H1 (cell line): ENCODE measurements around the gene RAB40C. TPM values are rescaled to one million over a fixed set of nuclear protein-coding genes. Genes with fewer than 3 reads are reported as not detected.

Experiments
- CTCF ChIA-PET: fragments of 300-600 bp; sonication (Branson Sonifier 250); formaldehyde crosslinking; loops from one replicate; lab custom pipeline; 2021; ENCODE audit not compliant: partially characterized antibody; lab: Charles Lee
- POLR2A ChIA-PET: fragments of 300-600 bp; sonication (Branson Sonifier 250); formaldehyde crosslinking; loops from one replicate; lab custom pipeline; 2021; ENCODE audit warnings: inconsistent platforms; ENCODE audit not compliant: partially characterized antibody; lab: Charles Lee
- DNase-seq, 2 experiments: peaks; one replicate each; pipeline versions ENCODE4 v3.0.0 to v3.0.0-alpha.2; 2010 to 2022; ENCODE audit warnings: low spot score in 2 of 2, low read depth in 1 of 2, mixed read lengths in 1 of 2
- FAIRE-seq: peaks from 2 replicates; lab custom pipeline; 2011; peaks lifted over from hg19 to GRCh38; lab: Jason Lieb, UNC
- H2AFZ ChIP-seq: 2 replicates; pipeline ENCODE4 v1.8.1; 2012; ENCODE audit warnings: low read length, inconsistent platforms
- H2AK5ac ChIP-seq: 2 replicates; pipeline ENCODE4 v1.6.1; 2013; ENCODE audit warnings: low read depth, low read length
- H2BK120ac ChIP-seq: replicated peaks from 2 replicates; pipeline ENCODE3; 2013; ENCODE audit warnings: low read depth, low read length, inconsistent platforms
- H2BK12ac ChIP-seq: 2 replicates; pipeline ENCODE4 v1.6.1; 2013; ENCODE audit warnings: low read depth, low read length
- H2BK15ac ChIP-seq: 2 replicates; pipeline ENCODE4 v1.6.1; 2013; ENCODE audit warnings: low read length
- H2BK20ac ChIP-seq: 2 replicates; pipeline ENCODE4 v1.6.1; 2013; ENCODE audit warnings: low read length
- H2BK5ac ChIP-seq: 2 replicates; pipeline ENCODE4 v1.6.1; 2013; ENCODE audit warnings: low read depth, low read length
- H3K14ac ChIP-seq: 2 replicates; pipeline ENCODE4 v1.6.1; 2013; ENCODE audit warnings: inconsistent platforms; ENCODE audit not compliant: insufficient read length
- H3K18ac ChIP-seq: 2 replicates; pipeline ENCODE4 v1.6.1; 2013; ENCODE audit warnings: low read length; ENCODE audit errors: extremely low read depth
- H3K23ac ChIP-seq: 2 replicates; pipeline ENCODE4 v1.6.1; 2013; ENCODE audit warnings: inconsistent platforms; ENCODE audit not compliant: insufficient read length
- H3K23me2 ChIP-seq: 2 replicates; pipeline ENCODE4 v1.6.1; 2013; ENCODE audit warnings: low read depth, low read length
- H3K27ac ChIP-seq: 2 replicates; pipeline ENCODE4 v1.6.1; 2011; ENCODE audit warnings: low read depth, low read length, inconsistent platforms
- H3K27me3 ChIP-seq, 4 experiments: replicated peaks in 1 of 4; 1 replicate in 1 of 4; 2 replicates in 3 of 4; pipeline versions ENCODE4 v1.6.1 to v1.8.1; 2011 to 2013; ENCODE audit warnings: low read length in 3 of 4, mild to moderate bottlenecking in 3 of 4, inconsistent platforms in 2 of 4, mixed read lengths in 2 of 4, moderate library complexity in 1 of 4; ENCODE audit not compliant: control insufficient read depth in 3 of 4, insufficient read depth in 3 of 4; ENCODE audit errors: extremely low read depth in 1 of 4
- H3K36me3 ChIP-seq, 4 experiments: 2 replicates each; pipeline versions ENCODE4 v1.6.1 to v1.8.1; 2011 to 2013; ENCODE audit warnings: mild to moderate bottlenecking in 4 of 4, low read length in 3 of 4, moderate library complexity in 2 of 4, control low read depth in 1 of 4, inconsistent platforms in 1 of 4; ENCODE audit not compliant: insufficient read depth in 4 of 4, control insufficient read depth in 2 of 4
- H3K4ac ChIP-seq: replicated peaks from 2 replicates; pipeline ENCODE3; 2013; ENCODE audit warnings: low read length, low read depth, mixed read lengths, inconsistent platforms; ENCODE audit not compliant: insufficient read length
- H3K4me1 ChIP-seq, 4 experiments: replicated peaks in 1 of 4; 1 replicate in 1 of 4; 2 replicates in 3 of 4; pipeline versions ENCODE4 v1.6.1 to v1.8.1; 2011 to 2013; ENCODE audit warnings: low read length in 3 of 4, inconsistent platforms in 2 of 4, mixed read lengths in 1 of 4; ENCODE audit not compliant: insufficient read depth in 4 of 4, control insufficient read depth in 3 of 4
- H3K4me2 ChIP-seq, 2 experiments: 2 replicates each; pipeline versions ENCODE4 v1.6.1 to v1.8.1; 2011 to 2013; ENCODE audit warnings: low read depth in 2 of 2, low read length in 2 of 2, control low read depth in 1 of 2, inconsistent platforms in 1 of 2, mild to moderate bottlenecking in 1 of 2; ENCODE audit not compliant: insufficient read depth in 1 of 2
- H3K4me3 ChIP-seq, 4 experiments: fragments of 200-600, 300-600 bp in 1 of 4; sonication (generic), shearing (Covaris generic), sonication (Bioruptor Twin) in 1 of 4; 2 replicates each; pipeline versions ENCODE4 v1.5.1 to v1.8.1; 2011 to 2016; ENCODE audit warnings: low read length in 4 of 4, low read depth in 3 of 4, control low read depth in 2 of 4, inconsistent platforms in 2 of 4, mild to moderate bottlenecking in 2 of 4, mixed read lengths in 1 of 4, moderate library complexity in 1 of 4; ENCODE audit not compliant: insufficient read depth in 2 of 4; ENCODE audit errors: extremely low read depth in 1 of 4
- H3K56ac ChIP-seq: replicated peaks from 2 replicates; pipeline ENCODE3; 2013; ENCODE audit warnings: low read depth, mild to moderate bottlenecking, mixed read lengths, low read length, inconsistent platforms; ENCODE audit not compliant: insufficient read length
- H3K79me1 ChIP-seq: 2 replicates; pipeline ENCODE4 v1.6.1; 2013; ENCODE audit warnings: low read depth, low read length, control low read depth
- H3K79me2 ChIP-seq, 2 experiments: 2 replicates each; pipeline versions ENCODE4 v1.6.1 to v1.8.1; 2012 to 2013; ENCODE audit warnings: low read length in 2 of 2, mild to moderate bottlenecking in 2 of 2, inconsistent platforms in 1 of 2; ENCODE audit not compliant: insufficient read depth in 2 of 2, control insufficient read depth in 1 of 2
- H3K9ac ChIP-seq, 4 experiments: replicated peaks in 1 of 4; 1 replicate in 1 of 4; 2 replicates in 3 of 4; pipeline versions ENCODE4 v1.6.1 to v1.8.1; 2011 to 2013; ENCODE audit warnings: low read depth in 3 of 4, low read length in 3 of 4, control low read depth in 2 of 4, mild to moderate bottlenecking in 2 of 4, moderate library complexity in 2 of 4, inconsistent platforms in 1 of 4; ENCODE audit errors: extremely low read depth in 1 of 4
- H3K9me3 ChIP-seq, 2 experiments: 2 replicates each; pipeline versions ENCODE4 v1.6.1 to v1.8.1; 2012 to 2013; ENCODE audit warnings: mild to moderate bottlenecking in 2 of 2, moderate library complexity in 2 of 2, control low read depth in 1 of 2, inconsistent platforms in 1 of 2, low read depth in 1 of 2, low read length in 1 of 2, mixed read lengths in 1 of 2; ENCODE audit not compliant: insufficient read depth in 2 of 2
- H4K20me1 ChIP-seq, 2 experiments: replicated peaks in 1 of 2; 2 replicates each; pipeline versions ENCODE3 to v1.8.1; 2011 to 2013; ENCODE audit warnings: inconsistent platforms in 2 of 2, low read length in 2 of 2, mild to moderate bottlenecking in 1 of 2; ENCODE audit not compliant: insufficient read depth in 2 of 2, control insufficient read depth in 1 of 2
- H4K5ac ChIP-seq: 2 replicates; pipeline ENCODE4 v1.6.1; 2013; ENCODE audit warnings: low read length, low read depth, mixed read lengths, inconsistent platforms; ENCODE audit not compliant: insufficient read length
- H4K8ac ChIP-seq: 2 replicates; pipeline ENCODE4 v1.8.0; 2013; ENCODE audit warnings: mild to moderate bottlenecking, moderate library complexity, low read length, inconsistent platforms; ENCODE audit not compliant: insufficient read depth; ENCODE audit errors: extremely low read depth
- H4K91ac ChIP-seq: replicated peaks from 2 replicates; pipeline ENCODE3; 2013; ENCODE audit warnings: low read length, mixed read lengths, inconsistent platforms; ENCODE audit not compliant: insufficient read length
- BRCA1 ChIP-seq: IDR thresholded peaks from 2 replicates; pipeline ENCODE4 v1.6.1; 2012; ENCODE audit warnings: low read depth, low read length, improper control_type of control experiment
- CHD1 ChIP-seq: IDR thresholded peaks from 2 replicates; pipeline ENCODE4 v1.6.1; 2012; ENCODE audit warnings: low read depth, low read length, improper control_type of control experiment
- EGR1 ChIP-seq: IDR thresholded peaks from 2 replicates; pipeline ENCODE4 v1.6.1; 2011; ENCODE audit warnings: low read depth, low read length, borderline replicate concordance
- GABPA ChIP-seq: IDR thresholded peaks from 2 replicates; pipeline ENCODE4 v1.6.1; 2011; ENCODE audit warnings: mild to moderate bottlenecking, low read length, moderate library complexity, borderline replicate concordance; ENCODE audit not compliant: insufficient read depth
- GTF2F1 ChIP-seq: IDR thresholded peaks from 2 replicates; pipeline ENCODE4 v1.6.1; 2012; ENCODE audit warnings: low read depth, low read length, improper control_type of control experiment, borderline replicate concordance
- HDAC6 ChIP-seq: IDR thresholded peaks from one replicate; pipeline ENCODE4 v1.7.1; 2012; ENCODE audit warnings: low read depth, mild to moderate bottlenecking, inconsistent platforms, low read length, moderate library complexity
- JUND ChIP-seq: IDR thresholded peaks from 2 replicates; pipeline ENCODE4 v1.6.1; 2011; ENCODE audit warnings: mild to moderate bottlenecking, improper control_type of control experiment, low read length
- KDM5A ChIP-seq: fragments of 200-600 bp; IDR thresholded peaks from 2 replicates; pipeline ENCODE4 v1.7.1; 2012; ENCODE audit warnings: mild to moderate bottlenecking, low read length, inconsistent platforms, mixed read lengths
- NANOG ChIP-seq: IDR thresholded peaks from 2 replicates; pipeline ENCODE4 v1.6.1; 2011; ENCODE audit warnings: low read length, low read depth, mild to moderate bottlenecking, inconsistent platforms; ENCODE audit not compliant: insufficient read depth, poor library complexity, severe bottlenecking
- PHF8 ChIP-seq: fragments of 200-600 bp; sonication (generic); conservative IDR thresholded peaks from 2 replicates; pipeline ENCODE4 v1.7.1; 2012; ENCODE audit warnings: low read depth, mild to moderate bottlenecking, inconsistent platforms, low read length, moderate library complexity
- SIRT6 ChIP-seq: IDR thresholded peaks from one replicate; pipeline ENCODE4 v1.7.1; 2012; ENCODE audit warnings: low read length, inconsistent platforms
- SP2 ChIP-seq: IDR thresholded peaks from 2 replicates; pipeline ENCODE4 v1.6.1; 2012; ENCODE audit warnings: mild to moderate bottlenecking, low read length, inconsistent platforms
- SUZ12 ChIP-seq: fragments of 200-600 bp; sonication (generic); IDR thresholded peaks from 2 replicates; pipeline ENCODE4 v1.6.1; 2012; ENCODE audit warnings: mild to moderate bottlenecking, inconsistent platforms, low read length, moderate library complexity, mixed read lengths
- TAF7 ChIP-seq: optimal IDR thresholded peaks from 2 replicates; pipeline ENCODE3; 2011; ENCODE audit warnings: low read depth, mild to moderate bottlenecking, inconsistent platforms, low read length, moderate library complexity, borderline replicate concordance
- TEAD4 ChIP-seq: IDR thresholded peaks from 2 replicates; pipeline ENCODE4 v1.6.1; 2012; ENCODE audit warnings: low read depth, low read length, inconsistent platforms, mixed read lengths
- WGBS, 2 experiments: shearing (Covaris generic) in 1 of 2; methylation state at CpG; one replicate each; pipeline versions ENCODE4 v1.1.6 to v1.1.7; 2013 to 2015; ENCODE audit warnings: low lambda C conversion rate in 2 of 2, mixed read lengths in 2 of 2, inconsistent platforms in 1 of 2, low coverage in 1 of 2, missing lambda C conversion rate in 1 of 2; ENCODE audit not compliant: insufficient replicate concordance in 2 of 2, insufficient coverage in 1 of 2, insufficient read length in 1 of 2; ENCODE audit errors: extremely low coverage in 1 of 2, missing lambda C conversion rate in 1 of 2; 5-methylcytosine and 5-hydroxymethylcytosine counted together
- polyA plus RNA-seq, 7 experiments: library from polyadenylated mRNA; depleted of rRNA in 3 of 7; stranded (reverse) in 5 of 7; unstranded in 2 of 7; fragments of >200 nt in 5 of 7; fragments of 200-250 nt in 2 of 7; gene quantifications; 1 replicate in 5 of 7; 2 replicates in 1 of 7; 4 replicates in 1 of 7; pipeline versions ENCODE4 v1.2.1 to v1.2.3, GENCODE V29; 2011 to 2013; ENCODE audit warnings: missing spikeins in 2 of 7, mixed read lengths in 2 of 7
- total RNA-seq: library from RNA; stranded (reverse); fragmentation: NEBNext Ultra II Directional; extraction: Animal tissue kit (Norgen Biotek cat#: 25700); gene quantifications from 2 replicates; pipeline ENCODE4 v1.2.1, GENCODE V29; 2021

The RAB40C gene
- total and polyA plus RNA-seq, 2 of the 8 experiments (the other 6 are each of a cell fraction or from before 2014, with no cell fraction given): 13.9 to 15.6 TPM

DNA sequence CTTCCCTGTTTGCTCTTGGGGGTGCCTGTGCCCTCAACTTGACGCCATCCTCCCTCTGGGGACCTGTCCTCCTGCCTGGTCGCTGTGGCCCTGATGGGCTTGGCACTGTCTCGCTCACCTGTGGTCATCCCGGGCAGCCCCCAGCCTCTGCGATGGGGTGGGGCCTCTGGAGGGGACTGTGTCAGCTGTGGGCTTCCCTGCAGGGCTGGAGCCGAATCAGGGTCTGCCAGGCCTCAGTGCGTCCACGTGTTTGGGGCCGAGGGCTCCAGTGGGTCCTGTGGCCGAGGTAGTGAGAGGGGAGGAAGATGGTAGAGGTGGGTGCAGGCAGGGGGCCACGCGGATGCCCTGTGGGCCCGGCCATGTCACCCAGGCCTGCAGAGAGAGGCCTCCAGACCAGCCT, 12.1 kb upstream of the RAB40C start:
- no peaks in the 10 kb centered on the region for H3K79me1 ChIP-seq
- H2BK15ac ChIP-seq: no peak overlapping the region
- H3K27ac ChIP-seq: no peak overlapping the region
- peak overlapping the region; percentile 79 for H4K8ac ChIP-seq
- no peak overlapping the region for H2BK120ac ChIP-seq
- H3K56ac ChIP-seq: no peak overlapping the region
- no peaks in the 10 kb centered on the region for H3K23me2 ChIP-seq
- H2BK12ac ChIP-seq: no peak overlapping the region
- H3K79me2 ChIP-seq: no peaks in the 10 kb centered on the region
- no peak overlapping the region for H3K18ac ChIP-seq
- H4K91ac ChIP-seq: no peak overlapping the region
- FAIRE-seq (no peak), DNase-seq (no peak)
- CTCF ChIA-PET: interaction anchor here (1.0 to 4.8 kb wide), 11 partner anchors 9 to 216 kb away, joined by 3 to 30 read pairs (median 6); no protein-coding TSS in a partner anchor
- no peak overlapping the region for H2BK20ac ChIP-seq
- H2AFZ ChIP-seq: no peak overlapping the region
- no peak overlapping the region for H2AK5ac ChIP-seq
- H3K27me3 ChIP-seq: no peaks in the 10 kb centered on the region
- no peak overlapping the region for H3K4me3 ChIP-seq
- H3K9me3 ChIP-seq: no peaks in the 10 kb centered on the region
- no peak overlapping the region for H3K23ac ChIP-seq
- H4K20me1 ChIP-seq: peaks cover 0 to 12% of the 10 kb centered on the region in 2 experiments
- no peak overlapping the region; a peak in 1 of 4 replicates for H3K4me2 ChIP-seq
- H3K4me1 ChIP-seq: peaks cover 0 to 5% (median 2%) of the 10 kb centered on the region in 4 experiments; a peak in 4 of 7 replicates
- H3K9ac ChIP-seq: no peak overlapping the region
- no peak overlapping the region for H3K14ac ChIP-seq
- POLR2A ChIA-PET: interaction anchor here (1.2 to 7.9 kb wide), 4 partner anchors 10 to 55 kb away, joined by 3 to 58 read pairs (median 5); partner anchors contain the start of genes CAPN15, NHLRC4, PIGQ and WFIKKN1
- 87% methylated on average over 11 of the region's 13 CpGs; no CpG with 5 or more reads in 1 of the 2 experiments for WGBS, 2 experiments
- H2BK5ac ChIP-seq: no peak overlapping the region
- H3K4ac ChIP-seq: no peak overlapping the region
- peaks cover 0 to 16% (median 0%) of the 10 kb centered on the region in 4 experiments; a peak in 3 of 8 replicates for H3K36me3 ChIP-seq
- H4K5ac ChIP-seq: no peak overlapping the region
- no peak for TF ChIP-seq JUND
- TF ChIP-seq TEAD4: no peak
- no peak for TF ChIP-seq SIRT6
- no peak for TF ChIP-seq TAF7
- no peak for TF ChIP-seq HDAC6
- TF ChIP-seq PHF8: no peak
- TF ChIP-seq GTF2F1: no peak
- TF ChIP-seq SP2: no peak
- no peak for TF ChIP-seq NANOG
- TF ChIP-seq CHD1: no peak
- no peak for TF ChIP-seq KDM5A
- no peak for TF ChIP-seq BRCA1
- TF ChIP-seq SUZ12: no peak
- no peak for TF ChIP-seq GABPA
- TF ChIP-seq EGR1: no peak
